WTC11 (cell line): ENCODE measurements around the gene TMEM121B.

Experiments used
- AFF4 ChIP-seq: sonication (generic); formaldehyde crosslinking; IDR thresholded peaks from 2 replicates; pipeline ENCODE4 v1.8.1; 2023; ENCODE audit warnings: mild to moderate bottlenecking, missing genetic modification reagents, borderline replicate concordance
- ATF6 ChIP-seq: sonication (generic); formaldehyde crosslinking; IDR thresholded peaks from 2 replicates; pipeline ENCODE4 v1.8.1; 2023; ENCODE audit warnings: mild to moderate bottlenecking, missing genetic modification reagents
- CTCF ChIP-seq: fragments of 200-600 bp; IDR thresholded peaks from 2 replicates; pipeline ENCODE4 v1.8.0; 2022; ENCODE audit warnings: antibody characterized with exemption
- KAT7 ChIP-seq: sonication (generic); formaldehyde crosslinking; IDR thresholded peaks from 2 replicates; pipeline ENCODE4 v1.8.1; 2023; ENCODE audit warnings: missing genetic modification reagents, mild to moderate bottlenecking, borderline replicate concordance

GRCh38 chr22:17143826-17144225 is 22.7 kb upstream of the TMEM121B start:
- TF ChIP-seq AFF4 (CRISPR knock-in tag): no peak
- TF ChIP-seq CTCF: no peak
- TF ChIP-seq KAT7 (CRISPR knock-in tag): no peak
- TF ChIP-seq ATF6 (CRISPR knock-in tag): no peak
